OCI-LY7 (cell line): ENCODE measurements around the gene PARD3.

Experiments
- CTCF ChIP-seq: fragments of 200-600 bp; sonication (generic); conservative IDR thresholded peaks from 2 replicates; pipeline ENCODE4 v1.5.1; 2014; ENCODE audit warnings: mild to moderate bottlenecking, antibody characterized with exemption, low read length, moderate library complexity, mixed read lengths
- EZH2phosphoT487 ChIP-seq: fragments of 200-600 bp; sonication (generic); IDR thresholded peaks from 2 replicates; pipeline ENCODE4 v1.6.1; 2018; ENCODE audit warnings: low read depth, borderline replicate concordance, mild to moderate bottlenecking, mixed run types, antibody characterized with exemption, low read length, moderate library complexity, mixed read lengths

GRCh38 chr10:34745244-34745643, 69.9 kb downstream of the PARD3 start:
- TF ChIP-seq CTCF, result no peak
- no peak for TF ChIP-seq EZH2phosphoT487
